Caco-2 (cell line): ENCODE results near the gene SV2B. TPM values are rescaled to one million over a fixed set of nuclear protein-coding genes. Genes with fewer than 3 reads are reported as not detected.

Source experiments
- BruUV-seq: library from RNA; stranded (reverse); fragments of 400-500 nt; replicated peaks from 2 replicates; lab custom pipeline; 2021; lab: Mats Ljungman, UMichigan
- CTCF ChIA-PET: fragments of 300-600 bp; sonication (Branson Sonifier 250); formaldehyde crosslinking; loops from one replicate; lab custom pipeline; 2022; ENCODE audit warnings: antibody characterized with exemption; lab: Charles Lee
- POLR2A ChIA-PET: fragments of 300-600 bp; sonication (Branson Sonifier 250); formaldehyde crosslinking; loops from one replicate; lab custom pipeline; 2022; ENCODE audit warnings: antibody characterized with exemption; lab: Charles Lee
- DNase-seq, 2 experiments: peaks; one replicate each; pipeline versions ENCODE4 v3.0.0 to v3.0.0-alpha.2; 2020 to 2022
- H3K27me3 ChIP-seq: replicated peaks from 2 replicates; pipeline ENCODE4 v1.6.0; 2011; ENCODE audit warnings: low read length; ENCODE audit not compliant: control insufficient read depth, insufficient read depth
- H3K36me3 ChIP-seq: 2 replicates; pipeline ENCODE4 v1.5.1; 2011; ENCODE audit warnings: low read length; ENCODE audit not compliant: control insufficient read depth, insufficient read depth
- H3K4me1 ChIP-seq: fragments of 250-450 bp; sonication (Bioruptor Pico); 2 replicates; pipeline ENCODE4 v1.5.1; 2020; ENCODE audit warnings: mild to moderate bottlenecking
- H3K4me3 ChIP-seq: 2 replicates; pipeline ENCODE4 v1.5.1; 2011; ENCODE audit warnings: low read depth, mild to moderate bottlenecking, control low read depth, low read length
- H3K9me3 ChIP-seq: fragments of 250-450 bp; sonication (Bioruptor Pico); 2 replicates; pipeline ENCODE4 v1.5.1; 2020; ENCODE audit warnings: mild to moderate bottlenecking, moderate library complexity
- H3K27ac Mint-ChIP-seq: one replicate; pipeline ENCODE4 v1.8.0; 2022; ENCODE audit warnings: mixed read lengths; ENCODE audit not compliant: unreplicated experiment
- H3K27me3 Mint-ChIP-seq: one replicate; pipeline ENCODE4 v1.8.0; 2022; ENCODE audit warnings: mixed read lengths; ENCODE audit not compliant: insufficient read depth, unreplicated experiment
- H3K36me3 Mint-ChIP-seq: one replicate; pipeline ENCODE4 v1.8.0; 2022; ENCODE audit warnings: mild to moderate bottlenecking, mixed read lengths; ENCODE audit not compliant: insufficient read depth, unreplicated experiment
- H3K4me1 Mint-ChIP-seq: one replicate; pipeline ENCODE4 v1.8.0; 2022; ENCODE audit warnings: low read depth, mixed read lengths; ENCODE audit not compliant: unreplicated experiment
- H3K4me3 Mint-ChIP-seq: one replicate; pipeline ENCODE4 v1.8.0; 2022; ENCODE audit warnings: mild to moderate bottlenecking, moderate library complexity, mixed read lengths; ENCODE audit not compliant: unreplicated experiment
- H3K9me3 Mint-ChIP-seq: one replicate; pipeline ENCODE4 v1.8.0; 2022; ENCODE audit warnings: mixed read lengths; ENCODE audit not compliant: unreplicated experiment
- CTCF ChIP-seq, 2 experiments: fragments of 200-600 bp in 1 of 2; IDR thresholded peaks; 1 replicate in 1 of 2; 2 replicates in 1 of 2; pipeline versions ENCODE4 v1.5.1 to v1.8.0; 2011 to 2022; ENCODE audit warnings: antibody characterized with exemption in 1 of 2, control low read depth in 1 of 2, inconsistent platforms in 1 of 2, low read depth in 1 of 2, low read length in 1 of 2, mild to moderate bottlenecking in 1 of 2, moderate library complexity in 1 of 2; ENCODE audit not compliant: insufficient read depth in 1 of 2, severe bottlenecking in 1 of 2, unreplicated experiment in 1 of 2
- intact Hi-C: fragments of 100-400 bp; cut with micrococcal nuclease; formaldehyde crosslinking; loops from one replicate; pipeline ENCODE4 v1.10.0; 2022; ENCODE audit not compliant: unreplicated experiment
- total RNA-seq: library from RNA; stranded (reverse); gene quantifications from 2 replicates; pipeline ENCODE4 v1.2.3, GENCODE V29; 2022

The SV2B gene
- total RNA-seq, 1 experiment from 2014 or later = not detected

GRCh38 chr15:91254766-91255165 lies 154.7 kb downstream of the SV2B start:
- no TSS peak for BruUV-seq
- Mint-ChIP-seq H3K4me1 (no peaks in the 10 kb centered on the region), H3K27ac (no peak overlapping the region), H3K9me3 (no peaks in the 10 kb centered on the region), H3K27me3 (peaks cover 19% of the 10 kb centered on the region), H3K36me3 (no peaks in the 10 kb centered on the region), H3K4me3 (no peak overlapping the region)
- intact Hi-C loops = loop anchor here (5.0 kb wide), 1 partner anchor 597 kb away; no protein-coding TSS in a partner anchor
- POLR2A ChIA-PET = no interaction called here
- Histone ChIP-seq H3K4me3 (no peak overlapping the region), H3K27me3 (no peaks in the 10 kb centered on the region; the same call in 1 of the 2 replicates), H3K9me3 (no peaks in the 10 kb centered on the region), H3K4me1 (no peaks in the 10 kb centered on the region), H3K36me3 (no peaks in the 10 kb centered on the region)
- DNase-seq = no peak
- CTCF ChIA-PET = interaction anchor here (1.7 kb wide), 1 partner anchor 17 kb away, joined by 4 read pairs; no protein-coding TSS in a partner anchor
- no peak for TF ChIP-seq CTCF (IDR thresholded peaks at IDR 0.05; ENCODE audit: insufficient read depth in 1 of 2, low read depth in 1 of 2, low read length in 1 of 2, severe bottlenecking in 1 of 2, unreplicated experiment in 1 of 2)

GRCh38 chr15:91255670-91256192 lies 155.7 kb downstream of the SV2B start:
- H3K36me3 Mint-ChIP-seq = no peaks in the 10 kb centered on the region
- no TSS peak for BruUV-seq
- Histone ChIP-seq H3K4me3 (no peak overlapping the region), H3K9me3 (no peaks in the 10 kb centered on the region), H3K27me3 (no peaks in the 10 kb centered on the region; the same call in 1 of the 2 replicates), H3K36me3 (no peaks in the 10 kb centered on the region), H3K4me1 (no peaks in the 10 kb centered on the region)
- no peak for DNase-seq
- POLR2A ChIA-PET = no interaction called here
- H3K9me3 Mint-ChIP-seq = no peaks in the 10 kb centered on the region
- TF ChIP-seq CTCF (IDR thresholded peaks at IDR 0.05; ENCODE audit: insufficient read depth in 1 of 2, low read depth in 1 of 2, low read length in 1 of 2, severe bottlenecking in 1 of 2, unreplicated experiment in 1 of 2) = no peak
- CTCF ChIA-PET = no interaction called here
- H3K4me1 Mint-ChIP-seq = no peaks in the 10 kb centered on the region
- intact Hi-C loops = loop anchor here (5.0 kb wide), 1 partner anchor 598 kb away; no protein-coding TSS in a partner anchor
- no peak overlapping the region for H3K4me3 Mint-ChIP-seq
- H3K27me3 Mint-ChIP-seq = peaks cover 19% of the 10 kb centered on the region
- H3K27ac Mint-ChIP-seq = no peak overlapping the region

- POLR2A ChIA-PET = no interaction called here
- no peak for DNase-seq
- Histone ChIP-seq H3K27me3 (no peaks in the 10 kb centered on the region), H3K36me3 (no peaks in the 10 kb centered on the region), H3K9me3 (no peaks in the 10 kb centered on the region), H3K4me1 (no peaks in the 10 kb centered on the region), H3K4me3 (no peak overlapping the region)
- H3K4me1 Mint-ChIP-seq = no peaks in the 10 kb centered on the region
- H3K9me3 Mint-ChIP-seq = no peaks in the 10 kb centered on the region
- no peak overlapping the region for H3K27ac Mint-ChIP-seq
- no peak for TF ChIP-seq CTCF (IDR thresholded peaks at IDR 0.05; ENCODE audit: insufficient read depth in 1 of 2, low read depth in 1 of 2, low read length in 1 of 2, severe bottlenecking in 1 of 2, unreplicated experiment in 1 of 2)
- H3K36me3 Mint-ChIP-seq = no peaks in the 10 kb centered on the region
- CTCF ChIA-PET = interaction anchor here (0.7 to 1.9 kb wide), 5 partner anchors 10 to 800 kb away, joined by 3 to 9 read pairs (median 4); no protein-coding TSS in a partner anchor
- peaks cover 10% of the 10 kb centered on the region for H3K27me3 Mint-ChIP-seq
- H3K4me3 Mint-ChIP-seq = no peak overlapping the region
- intact Hi-C loops = loop anchor here (5.0 kb wide), 1 partner anchor 601 kb away; no protein-coding TSS in a partner anchor
- no TSS peak for BruUV-seq
These were observed 157.8 kb downstream of the SV2B start for GRCh38 chr15:91257746-91258414.
